ENCODE measurements around the gene CEP55. TPM values are rescaled to one million over a fixed set of nuclear protein-coding genes. Genes with fewer than 3 reads are reported as not detected.
A peak's percentile ranks its signal among the peaks of the same experiment; 100 is the strongest.

Gene CEP55
- total RNA-seq, 1 donor from 2014 or later = 3.7 TPM

GRCh38 chr10:93554760-93555432, 58.5 kb downstream of the CEP55 start:
- Mint-ChIP-seq H3K4me3 (ENCODE audit: unreplicated experiment) (no peak overlapping the region), H3K36me3 (ENCODE audit: low read depth, unreplicated experiment) (no peaks in the 10 kb centered on the region), H3K27ac (ENCODE audit: unreplicated experiment) (peak overlapping the region; percentile 47), H3K27me3 (ENCODE audit: low read depth, unreplicated experiment) (peaks cover 17% of the 10 kb centered on the region), H3K9me3 (ENCODE audit: unreplicated experiment) (no peaks in the 10 kb centered on the region), H3K4me1 (ENCODE audit: low read depth, unreplicated experiment) (peaks cover 5% of the 10 kb centered on the region)
- Histone ChIP-seq H4K20me1 (ENCODE audit: insufficient read depth, low read length) (no peaks in the 10 kb centered on the region), H3K4me2 (ENCODE audit: low read length) (no peak overlapping the region), H3K27ac (ENCODE audit: low read depth, low read length) (no peak overlapping the region), H3K9me3 (ENCODE audit: insufficient read depth, low read depth, low read length) (no peaks in the 10 kb centered on the region), H3K4me3 (ENCODE audit: insufficient read depth, low read depth, low read length) (no peak overlapping the region), H3K36me3 (ENCODE audit: insufficient read depth, low read length) (no peaks in the 10 kb centered on the region), H3K4me1 (ENCODE audit: insufficient read depth, low read length) (peaks cover 4% of the 10 kb centered on the region), H3K79me2 (ENCODE audit: insufficient read depth, low read length) (no peaks in the 10 kb centered on the region), H2AFZ (ENCODE audit: low read depth, low read length) (peak overlapping the region; percentile 26), H3K27me3 (ENCODE audit: insufficient read depth, low read length) (peaks cover 2% of the 10 kb centered on the region), H3K9ac (ENCODE audit: low read length) (no peak overlapping the region)
- peak; percentile 61 for TF ChIP-seq CTCF (IDR thresholded peaks at IDR 0.05; ENCODE audit: insufficient read depth, low read depth, low read length)
- no peak for TF ChIP-seq EZH2 (IDR thresholded peaks at IDR 0.05; ENCODE audit: insufficient read depth, low read length)
- peak; percentile 18 for DNase-seq (ENCODE audit: low read depth)
- FAIRE-seq = no peak

GRCh38 chr10:93559490-93559889, 63.1 kb downstream of the CEP55 start:
- Histone ChIP-seq H3K4me1 (ENCODE audit: insufficient read depth, low read length) (peaks cover 4% of the 10 kb centered on the region), H3K4me3 (ENCODE audit: insufficient read depth, low read depth, low read length) (no peak overlapping the region), H3K4me2 (ENCODE audit: low read length) (no peak overlapping the region), H2AFZ (ENCODE audit: low read depth, low read length) (no peak overlapping the region), H4K20me1 (ENCODE audit: insufficient read depth, low read length) (no peaks in the 10 kb centered on the region), H3K36me3 (ENCODE audit: insufficient read depth, low read length) (no peaks in the 10 kb centered on the region), H3K79me2 (ENCODE audit: insufficient read depth, low read length) (no peaks in the 10 kb centered on the region), H3K9ac (ENCODE audit: low read length) (no peak overlapping the region), H3K9me3 (ENCODE audit: insufficient read depth, low read depth, low read length) (no peaks in the 10 kb centered on the region), H3K27me3 (ENCODE audit: insufficient read depth, low read length) (peaks cover 17% of the 10 kb centered on the region), H3K27ac (ENCODE audit: low read depth, low read length) (no peak overlapping the region)
- peaks cover 5% of the 10 kb centered on the region for H3K4me1 Mint-ChIP-seq (ENCODE audit: low read depth, unreplicated experiment)
- no peaks in the 10 kb centered on the region for H3K36me3 Mint-ChIP-seq (ENCODE audit: low read depth, unreplicated experiment)
- peaks cover 28% of the 10 kb centered on the region for H3K27me3 Mint-ChIP-seq (ENCODE audit: low read depth, unreplicated experiment)
- DNase-seq (ENCODE audit: low read depth) = no peak
- H3K27ac Mint-ChIP-seq (ENCODE audit: unreplicated experiment) = no peak overlapping the region
- TF ChIP-seq CTCF (IDR thresholded peaks at IDR 0.05; ENCODE audit: insufficient read depth, low read depth, low read length) = no peak
- no peak for TF ChIP-seq EZH2 (IDR thresholded peaks at IDR 0.05; ENCODE audit: insufficient read depth, low read length)
- H3K9me3 Mint-ChIP-seq (ENCODE audit: unreplicated experiment) = peaks cover 3% of the 10 kb centered on the region
- FAIRE-seq = no peak
- H3K4me3 Mint-ChIP-seq (ENCODE audit: unreplicated experiment) = no peak overlapping the region

GRCh38 chr10:93560541-93560940, 64.1 kb downstream of the CEP55 start:
- no peaks in the 10 kb centered on the region for H3K36me3 Mint-ChIP-seq (ENCODE audit: low read depth, unreplicated experiment)
- no peak for FAIRE-seq

More at GRCh38 chr10:93560541-93560940, 64.1 kb downstream of the CEP55 start:
- Histone ChIP-seq H4K20me1 (ENCODE audit: insufficient read depth, low read length) (no peaks in the 10 kb centered on the region), H3K27me3 (ENCODE audit: insufficient read depth, low read length) (peaks cover 25% of the 10 kb centered on the region), H3K4me1 (ENCODE audit: insufficient read depth, low read length) (no peaks in the 10 kb centered on the region), H3K4me2 (ENCODE audit: low read length) (no peak overlapping the region), H3K36me3 (ENCODE audit: insufficient read depth, low read length) (no peaks in the 10 kb centered on the region), H3K9me3 (ENCODE audit: insufficient read depth, low read depth, low read length) (no peaks in the 10 kb centered on the region), H3K79me2 (ENCODE audit: insufficient read depth, low read length) (no peaks in the 10 kb centered on the region), H3K9ac (ENCODE audit: low read length) (no peak overlapping the region), H3K27ac (ENCODE audit: low read depth, low read length) (no peak overlapping the region), H3K4me3 (ENCODE audit: insufficient read depth, low read depth, low read length) (no peak overlapping the region), H2AFZ (ENCODE audit: low read depth, low read length) (no peak overlapping the region)
- Mint-ChIP-seq H3K27ac (ENCODE audit: unreplicated experiment) (no peak overlapping the region), H3K9me3 (ENCODE audit: unreplicated experiment) (peaks cover 3% of the 10 kb centered on the region), H3K4me3 (ENCODE audit: unreplicated experiment) (no peak overlapping the region), H3K4me1 (ENCODE audit: low read depth, unreplicated experiment) (no peaks in the 10 kb centered on the region), H3K27me3 (ENCODE audit: low read depth, unreplicated experiment) (peaks cover 32% of the 10 kb centered on the region)
- TF ChIP-seq CTCF (IDR thresholded peaks at IDR 0.05; ENCODE audit: insufficient read depth, low read depth, low read length) = no peak
- no peak for TF ChIP-seq EZH2 (IDR thresholded peaks at IDR 0.05; ENCODE audit: insufficient read depth, low read length)
- no peak for DNase-seq (ENCODE audit: low read depth)

Data from astrocyte (in vitro differentiated cells and primary cell).